Stimulated activated CD4-positive, alpha-beta T cell treated with anti-CD3 and anti-CD28 coated beads, Interleukin-12 subunit alpha, Interleukin-12 subunit beta, amount 100 ng/mL, for 4 hours (primary cell): ENCODE results near the gene ARHGAP26.
"Not testable (repeated sequence)": the region's sequence is repeated elsewhere in the genome, so short reads cannot be mapped to it uniquely, and the experiment has no call there.

Experiments used
- DNase-seq: peaks from one replicate; pipeline ENCODE4 v3.0.0-alpha.2; 2020

ARHGAP26 gene

GRCh38 chr5:142998316-142999020, 228.3 kb downstream of the ARHGAP26 start:
- DNase-seq = no peak

DNA sequence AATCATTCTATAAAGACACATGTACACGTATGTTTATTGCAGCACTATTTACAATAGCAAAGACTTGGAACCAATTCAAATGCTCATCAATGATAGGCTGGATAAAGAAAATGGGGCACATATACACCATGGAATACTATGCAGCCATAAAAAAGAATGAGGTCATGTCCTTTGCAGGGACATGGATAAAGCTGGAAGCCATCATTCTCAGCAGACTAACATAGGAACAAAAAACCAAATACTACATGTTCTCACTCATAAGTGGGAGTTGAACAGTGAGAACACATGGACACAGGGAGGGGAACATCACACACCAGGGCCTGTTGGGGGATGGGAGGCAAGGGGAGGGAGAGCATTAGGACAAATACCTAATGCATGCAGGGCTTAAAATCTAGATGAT, 230.4 kb downstream of the ARHGAP26 start:
- not testable (repeated sequence) for DNase-seq

DNA sequence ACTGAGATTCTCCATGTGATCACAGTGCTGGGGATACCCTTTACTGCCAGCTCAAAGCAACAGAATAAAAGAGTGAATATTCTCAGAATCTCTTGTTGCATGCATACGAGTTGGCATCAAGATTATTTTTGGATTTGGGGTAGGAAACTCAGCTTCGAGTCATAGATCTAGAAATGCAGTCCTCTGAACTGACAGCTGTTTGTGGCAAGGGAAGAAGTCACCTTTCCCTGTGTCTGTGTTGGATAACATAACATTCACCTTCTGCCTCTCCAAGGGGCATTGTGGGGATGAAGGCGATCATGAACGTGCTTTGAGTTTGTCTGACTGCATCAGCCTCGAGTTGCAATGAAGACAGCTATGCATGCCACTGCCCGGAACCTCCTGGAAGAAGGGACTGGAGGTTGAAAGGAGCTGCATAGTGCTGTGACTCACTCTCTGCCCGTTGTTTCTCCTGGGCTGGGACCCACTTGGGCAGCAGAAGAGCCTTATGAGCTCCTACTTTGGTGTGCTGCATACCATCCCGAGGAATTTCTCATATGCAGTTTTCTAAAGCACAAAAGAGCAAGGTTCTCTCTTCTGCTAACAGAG, 231.7 kb downstream of the ARHGAP26 start:
- no peak for DNase-seq

DNA sequence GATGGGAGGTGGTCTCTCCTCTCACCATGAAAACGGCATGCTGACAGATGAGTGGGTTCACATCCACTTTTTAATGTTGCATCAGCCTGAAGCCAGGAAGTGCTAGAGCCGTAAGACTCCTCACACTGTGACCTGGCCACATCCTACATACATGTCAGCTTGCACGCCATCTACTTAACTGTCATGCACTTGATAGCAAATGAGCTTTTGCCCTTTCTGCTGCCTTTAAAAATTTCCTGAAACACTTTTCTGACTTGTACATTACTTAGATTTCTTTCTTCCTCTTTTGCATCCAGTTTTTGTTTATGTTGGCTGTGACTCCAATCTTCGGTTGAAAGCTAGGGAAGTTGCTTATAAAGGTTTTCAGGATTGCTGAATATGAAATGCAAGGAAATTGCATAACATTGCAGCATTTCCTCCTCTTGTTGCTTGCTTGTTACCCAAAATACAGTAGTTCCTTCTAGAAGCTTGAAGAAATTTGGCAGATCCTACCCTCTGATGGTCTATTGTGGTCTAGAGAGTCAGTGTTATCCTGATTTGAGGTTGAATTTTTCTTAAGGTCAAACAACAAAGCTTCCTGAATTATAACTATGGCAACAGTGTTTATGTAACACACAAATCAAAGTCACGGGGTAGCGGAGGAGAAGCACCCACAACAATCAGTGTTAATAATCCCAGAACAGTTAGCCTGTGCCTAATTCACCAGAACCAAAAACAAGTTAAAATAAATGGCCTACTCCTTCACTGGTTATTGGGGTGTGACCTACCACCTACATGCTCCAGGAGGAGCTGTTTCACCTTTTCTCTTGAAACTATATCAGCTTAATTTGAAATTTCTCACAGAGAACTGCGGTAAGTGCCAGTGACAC, 232.5 kb downstream of the ARHGAP26 start:
- DNase-seq = no peak

GRCh38 chr5:143003328-143003636, 233.1 kb downstream of the ARHGAP26 start:
- no peak for DNase-seq

DNA sequence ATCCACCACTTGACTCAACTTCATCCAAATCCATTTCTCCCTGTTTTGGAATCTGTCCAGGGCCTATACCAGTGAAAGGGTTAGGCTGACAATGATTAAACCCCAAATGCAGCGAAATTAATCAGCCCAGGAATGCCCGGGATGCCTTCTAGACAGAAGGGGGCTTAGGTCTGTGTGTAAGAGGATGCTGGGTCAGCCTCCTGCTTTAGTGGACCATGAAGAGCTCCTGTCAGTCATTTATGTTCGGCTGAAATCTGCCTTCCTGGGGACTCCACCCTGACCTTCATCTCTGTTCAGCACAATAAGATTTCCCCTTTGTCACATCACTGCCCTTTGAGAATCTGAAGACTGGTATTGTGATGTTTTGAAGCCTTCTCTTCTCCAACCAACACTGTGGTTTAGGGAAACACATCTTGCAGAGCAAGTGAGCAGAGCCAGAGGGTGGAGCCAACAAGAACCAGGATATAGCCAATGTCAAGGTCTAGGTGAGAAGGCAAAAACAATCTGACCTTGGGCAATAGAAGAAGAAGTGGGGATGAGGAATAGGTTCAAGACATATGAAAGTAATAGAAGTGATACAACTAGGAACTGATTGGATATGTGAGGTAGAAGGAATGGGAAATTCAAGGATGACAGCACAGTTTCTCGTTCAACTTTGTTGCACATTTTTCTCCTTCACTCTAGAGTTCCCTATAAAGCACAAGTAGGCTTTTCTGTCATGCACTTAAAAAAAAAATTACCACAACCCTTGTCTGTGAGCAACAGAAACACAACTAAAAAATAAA, 234.4 kb downstream of the ARHGAP26 start:
- no peak for DNase-seq

DNA sequence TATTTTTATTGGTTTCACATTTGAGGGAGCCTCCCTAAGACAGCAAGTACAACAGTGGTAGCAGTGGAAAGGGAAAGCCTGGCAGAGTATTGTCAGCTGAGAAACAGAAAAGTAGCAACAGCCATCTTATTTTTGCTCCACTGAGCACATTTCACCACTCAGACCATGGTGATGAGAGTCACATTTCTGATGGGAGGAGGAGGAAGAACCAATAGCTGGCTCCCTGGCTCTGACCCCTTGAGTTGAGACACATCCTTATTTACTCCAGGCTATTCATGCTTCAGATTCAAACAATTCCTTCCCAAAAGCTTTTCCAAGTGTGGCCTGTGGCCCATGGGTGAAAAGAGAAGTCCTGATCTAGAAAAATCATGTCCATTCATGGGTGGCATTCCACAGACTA, 236.3 kb downstream of the ARHGAP26 start:
- DNase-seq = no peak

DNA sequence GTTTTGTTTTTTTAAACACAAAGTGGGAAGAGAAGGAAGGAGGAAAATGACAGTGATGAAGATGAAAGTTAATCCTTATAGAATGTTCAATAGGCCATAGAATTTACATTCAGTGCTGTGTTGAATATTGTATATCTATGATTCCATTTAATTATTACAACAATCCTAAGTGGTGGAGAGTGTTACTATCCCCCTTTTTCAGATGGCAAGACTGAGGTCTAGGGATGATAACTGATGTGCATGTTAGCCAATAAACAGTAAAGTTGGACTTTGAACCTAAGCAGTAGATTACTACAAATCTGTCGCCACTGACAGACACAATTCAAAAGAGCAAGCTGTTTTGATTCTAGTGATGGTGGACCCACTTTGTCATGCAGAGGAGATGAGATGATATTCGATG, 237.9 kb downstream of the ARHGAP26 start:
- no peak for DNase-seq

GRCh38 chr5:143008809-143009521, 238.8 kb downstream of the ARHGAP26 start:
- peak; percentile 47 for DNase-seq

GRCh38 chr5:143010351-143010750, 240.2 kb downstream of the ARHGAP26 start:
- DNase-seq = no peak

DNA sequence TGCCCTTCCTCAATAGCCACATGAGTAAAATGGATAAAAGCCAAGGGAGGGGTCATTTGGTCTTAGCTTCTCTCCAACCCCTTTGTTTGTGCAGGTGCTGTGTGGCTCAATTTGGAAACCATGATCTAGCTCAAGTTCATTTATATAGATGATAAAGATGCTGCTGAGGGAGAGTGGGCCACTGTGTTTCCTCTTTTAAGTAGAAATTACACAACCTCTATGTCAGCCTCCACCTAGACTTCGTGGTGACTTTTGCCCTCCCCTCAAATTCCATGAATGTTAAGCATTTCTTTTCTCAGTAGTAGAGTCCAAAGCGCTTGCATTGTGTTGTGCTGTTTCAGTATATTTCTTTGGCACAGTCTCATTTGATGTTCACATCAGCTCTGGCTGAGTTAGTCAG, 241.4 kb downstream of the ARHGAP26 start:
- no peak for DNase-seq

DNA sequence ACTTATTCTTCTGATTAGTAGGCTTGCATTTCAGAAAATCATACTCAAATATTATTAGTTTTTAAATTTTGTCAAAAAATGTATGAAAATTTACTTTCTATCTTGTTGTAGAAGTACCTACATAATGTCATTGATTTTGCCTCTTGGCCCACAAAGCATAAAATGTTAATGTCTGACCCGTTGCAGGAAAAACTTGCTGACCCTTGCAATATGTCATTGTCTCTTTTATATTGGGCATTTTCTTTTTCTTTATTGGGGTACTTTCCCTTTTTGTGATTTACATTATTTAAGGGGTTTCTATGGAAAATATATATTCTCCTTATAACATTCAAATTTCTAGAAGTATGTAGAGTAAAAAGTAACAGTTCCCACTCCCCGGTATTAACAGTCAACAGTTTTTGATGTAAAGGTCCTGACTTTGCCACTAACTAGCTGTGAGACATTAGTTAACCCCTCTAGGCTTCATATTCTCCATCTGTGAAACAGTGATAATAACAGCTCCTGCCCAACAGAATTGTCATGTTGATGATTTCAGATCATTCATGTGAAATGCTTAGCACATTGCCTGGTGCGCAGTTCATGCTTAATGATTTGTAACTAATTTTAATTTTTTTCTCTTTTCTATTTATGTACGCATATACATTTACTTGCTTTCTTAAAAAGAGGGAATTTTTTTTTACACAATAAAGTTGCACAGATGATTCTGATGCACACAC, 243.2 kb downstream of the ARHGAP26 start:
- no peak for DNase-seq

DNA sequence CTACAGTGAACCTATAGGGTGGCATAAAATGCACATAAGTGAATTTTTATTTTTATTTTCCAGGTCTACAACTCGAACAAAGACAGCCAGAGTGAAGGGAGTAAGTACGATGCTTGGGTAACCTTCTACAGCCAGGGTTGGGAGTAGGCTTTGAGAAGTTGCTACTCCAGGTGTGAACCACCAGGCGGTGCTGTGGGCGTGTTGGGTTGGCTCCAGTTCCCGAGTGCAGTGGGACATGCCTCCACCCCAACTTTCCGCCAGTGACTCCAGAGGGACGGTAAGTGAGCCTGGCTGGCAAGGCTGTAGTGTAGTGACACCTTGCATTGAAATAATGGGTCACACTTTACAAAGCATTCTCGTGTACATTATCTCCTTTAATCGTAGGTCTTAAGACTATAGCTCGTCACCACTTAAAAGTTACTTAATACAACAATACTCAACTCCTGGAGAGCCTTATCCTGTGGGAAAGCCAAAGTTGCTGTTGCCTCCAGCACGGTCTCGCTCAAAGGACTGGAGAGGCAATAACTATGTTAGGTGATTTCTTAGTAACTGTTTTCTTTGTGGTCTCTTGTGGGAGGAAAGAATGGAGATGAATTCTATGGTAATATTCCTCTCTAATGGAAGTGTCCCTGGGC, 244.0 kb downstream of the ARHGAP26 start:
- no peak for DNase-seq

- no peak for DNase-seq
These were observed 246.8 kb downstream of the ARHGAP26 start for GRCh38 chr5:143016777-143017516.

GRCh38 chr5:143017541-143017940, 247.4 kb downstream of the ARHGAP26 start:
- no peak for DNase-seq

GRCh38 chr5:143017992-143018391, 247.8 kb downstream of the ARHGAP26 start:
- no peak for DNase-seq

- DNase-seq = no peak
These were observed 249.0 kb downstream of the ARHGAP26 start for GRCh38 chr5:143019157-143019556.

DNA sequence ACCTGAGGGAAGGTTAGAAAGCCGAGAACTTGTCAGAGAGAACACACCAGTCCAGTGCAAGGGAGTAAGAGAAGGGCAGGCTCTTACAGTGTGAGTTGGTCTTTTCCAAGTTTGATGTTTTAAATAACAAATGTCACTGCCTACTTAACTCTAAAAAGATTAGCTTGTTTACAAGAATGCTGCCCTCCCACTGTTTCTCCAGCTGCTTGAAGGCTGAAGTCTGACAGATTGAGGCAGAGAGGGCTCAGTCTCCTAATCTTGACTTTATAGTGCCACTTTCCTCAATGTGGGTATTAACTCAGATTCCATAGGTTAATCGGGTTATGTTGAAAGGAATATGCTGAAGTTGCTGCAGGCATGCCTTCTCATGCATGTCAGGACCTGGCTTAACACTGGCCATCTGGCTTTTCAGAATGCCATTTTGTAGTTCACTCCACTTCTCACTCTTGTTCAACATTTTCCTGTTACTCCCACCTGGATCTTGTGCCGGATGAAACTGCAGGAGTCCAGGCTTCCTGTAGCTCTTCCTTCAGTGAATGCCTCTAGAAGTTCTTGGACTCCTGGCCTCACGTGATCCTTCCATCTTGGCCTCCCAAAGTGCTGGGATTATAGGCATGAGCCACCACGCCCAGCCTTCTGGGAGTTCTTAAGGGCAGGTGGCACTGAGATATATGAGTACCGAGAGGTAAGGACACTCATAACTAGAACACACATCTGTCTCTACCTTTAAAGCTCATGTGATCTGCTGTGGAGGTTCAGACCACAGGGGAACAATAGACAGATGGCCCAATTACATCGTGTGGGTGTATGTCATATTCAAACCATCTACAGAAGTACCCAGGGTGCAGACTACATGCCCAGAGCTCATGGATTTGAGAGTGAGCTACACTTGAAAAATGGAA, 249.7 kb downstream of the ARHGAP26 start:
- DNase-seq = no peak

DNA sequence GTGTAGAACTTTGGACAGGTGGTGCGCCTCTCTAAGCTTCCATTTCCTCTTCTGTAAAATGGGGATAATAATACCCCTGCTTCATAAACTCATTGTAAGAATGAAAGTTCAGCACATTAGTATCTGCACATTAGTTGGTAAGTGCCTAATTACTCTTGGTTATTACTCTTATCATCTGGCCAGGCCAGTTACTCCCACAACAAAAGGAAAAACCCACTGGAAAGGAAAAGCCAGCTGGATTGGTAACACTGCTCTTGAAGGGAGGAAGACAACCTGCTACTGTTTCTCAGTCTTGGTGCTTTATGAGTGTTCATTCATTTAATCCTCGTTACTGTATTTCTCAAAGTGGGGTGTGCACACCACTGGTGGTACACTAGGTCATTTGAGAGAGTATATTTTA, 251.4 kb downstream of the ARHGAP26 start:
- no peak for DNase-seq
